ENCODE results near the gene AAGAB. TPM values are rescaled to one million over a fixed set of nuclear protein-coding genes. Genes with fewer than 3 reads are reported as not detected.

AAGAB gene
- total RNA-seq, 1 experiment from 2014 or later = 52.0 TPM

- TF ChIP-seq, protein P1, sequence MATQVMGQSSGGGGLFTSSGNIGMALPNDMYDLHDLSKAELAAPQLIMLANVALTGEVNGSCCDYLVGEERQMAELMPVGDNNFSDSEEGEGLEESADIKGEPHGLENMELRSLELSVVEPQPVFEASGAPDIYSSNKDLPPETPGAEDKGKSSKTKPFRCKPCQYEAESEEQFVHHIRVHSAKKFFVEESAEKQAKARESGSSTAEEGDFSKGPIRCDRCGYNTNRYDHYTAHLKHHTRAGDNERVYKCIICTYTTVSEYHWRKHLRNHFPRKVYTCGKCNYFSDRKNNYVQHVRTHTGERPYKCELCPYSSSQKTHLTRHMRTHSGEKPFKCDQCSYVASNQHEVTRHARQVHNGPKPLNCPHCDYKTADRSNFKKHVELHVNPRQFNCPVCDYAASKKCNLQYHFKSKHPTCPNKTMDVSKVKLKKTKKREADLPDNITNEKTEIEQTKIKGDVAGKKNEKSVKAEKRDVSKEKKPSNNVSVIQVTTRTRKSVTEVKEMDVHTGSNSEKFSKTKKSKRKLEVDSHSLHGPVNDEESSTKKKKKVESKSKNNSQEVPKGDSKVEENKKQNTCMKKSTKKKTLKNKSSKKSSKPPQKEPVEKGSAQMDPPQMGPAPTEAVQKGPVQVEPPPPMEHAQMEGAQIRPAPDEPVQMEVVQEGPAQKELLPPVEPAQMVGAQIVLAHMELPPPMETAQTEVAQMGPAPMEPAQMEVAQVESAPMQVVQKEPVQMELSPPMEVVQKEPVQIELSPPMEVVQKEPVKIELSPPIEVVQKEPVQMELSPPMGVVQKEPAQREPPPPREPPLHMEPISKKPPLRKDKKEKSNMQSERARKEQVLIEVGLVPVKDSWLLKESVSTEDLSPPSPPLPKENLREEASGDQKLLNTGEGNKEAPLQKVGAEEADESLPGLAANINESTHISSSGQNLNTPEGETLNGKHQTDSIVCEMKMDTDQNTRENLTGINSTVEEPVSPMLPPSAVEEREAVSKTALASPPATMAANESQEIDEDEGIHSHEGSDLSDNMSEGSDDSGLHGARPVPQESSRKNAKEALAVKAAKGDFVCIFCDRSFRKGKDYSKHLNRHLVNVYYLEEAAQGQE (IDR thresholded peaks at IDR 0.05; ENCODE audit: low read depth) = no peak
- no peak for TF ChIP-seq POLR2AphosphoS5 (IDR thresholded peaks at IDR 0.05; ENCODE audit: low read depth, low read length)
These were observed 57.6 kb downstream of the AAGAB start (continued) for GRCh38 chr15:67196672-67197363.

- Histone ChIP-seq H3K27ac (ENCODE audit: low read depth, low read length) (no peak overlapping the region), H3K4me3 (replicated peaks in 1 of 2; ENCODE audit: low read depth in 1 of 2, low read length in 2 of 2) (no peak overlapping the region), H3K9me3 (ENCODE audit: control insufficient read depth in 1 of 2, insufficient read depth in 1 of 2, low read depth in 1 of 2, low read length in 2 of 2) (no peaks in the 10 kb centered on the region), H3K79me2 (ENCODE audit: insufficient read depth, low read length) (no peaks in the 10 kb centered on the region), H3K27me3 (ENCODE audit: insufficient read depth, low read length) (no peaks in the 10 kb centered on the region), H3K4me2 (ENCODE audit: low read length) (no peak overlapping the region), H3K4me1 (ENCODE audit: control insufficient read depth in 1 of 2, insufficient read depth in 2 of 2, low read length in 2 of 2) (no peaks in the 10 kb centered on the region), H2AFZ (ENCODE audit: low read depth, low read length, poor library complexity, severe bottlenecking) (no peak overlapping the region), H3K9me2 (ENCODE audit: insufficient read depth) (no peaks in the 10 kb centered on the region), H4K20me1 (ENCODE audit: insufficient read depth) (no peaks in the 10 kb centered on the region), H3K36me3 (ENCODE audit: control insufficient read depth in 1 of 2, insufficient read depth in 2 of 2, low read length in 2 of 2) (peaks cover 8 to 22% of the 10 kb centered on the region in 2 experiments; a peak in 3 of 4 replicates), H3K9ac (ENCODE audit: low read length) (no peak overlapping the region)
- peak; percentile 22; the same call in 1 of the 2 replicates for ATAC-seq
- BruUV-seq (replicated peaks) = no TSS peak
- POLR2A ChIA-PET = no interaction called here
- intact Hi-C loops (cut with micrococcal nuclease) = no loop called here
- TF ChIP-seq JUND (IDR thresholded peaks at IDR 0.05) = no peak
- TF ChIP-seq SP1 (IDR thresholded peaks at IDR 0.05; ENCODE audit: low read depth) = no peak
- no peak for TF ChIP-seq MAX (IDR thresholded peaks at IDR 0.05)
- TF ChIP-seq ZFX (IDR thresholded peaks at IDR 0.05) = no peak
- TF ChIP-seq, protein P2, sequence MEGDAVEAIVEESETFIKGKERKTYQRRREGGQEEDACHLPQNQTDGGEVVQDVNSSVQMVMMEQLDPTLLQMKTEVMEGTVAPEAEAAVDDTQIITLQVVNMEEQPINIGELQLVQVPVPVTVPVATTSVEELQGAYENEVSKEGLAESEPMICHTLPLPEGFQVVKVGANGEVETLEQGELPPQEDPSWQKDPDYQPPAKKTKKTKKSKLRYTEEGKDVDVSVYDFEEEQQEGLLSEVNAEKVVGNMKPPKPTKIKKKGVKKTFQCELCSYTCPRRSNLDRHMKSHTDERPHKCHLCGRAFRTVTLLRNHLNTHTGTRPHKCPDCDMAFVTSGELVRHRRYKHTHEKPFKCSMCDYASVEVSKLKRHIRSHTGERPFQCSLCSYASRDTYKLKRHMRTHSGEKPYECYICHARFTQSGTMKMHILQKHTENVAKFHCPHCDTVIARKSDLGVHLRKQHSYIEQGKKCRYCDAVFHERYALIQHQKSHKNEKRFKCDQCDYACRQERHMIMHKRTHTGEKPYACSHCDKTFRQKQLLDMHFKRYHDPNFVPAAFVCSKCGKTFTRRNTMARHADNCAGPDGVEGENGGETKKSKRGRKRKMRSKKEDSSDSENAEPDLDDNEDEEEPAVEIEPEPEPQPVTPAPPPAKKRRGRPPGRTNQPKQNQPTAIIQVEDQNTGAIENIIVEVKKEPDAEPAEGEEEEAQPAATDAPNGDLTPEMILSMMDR (IDR thresholded peaks at IDR 0.05 in 2 of 3, conservative IDR thresholded peaks at IDR 0.05 in 1 of 3; ENCODE audit: borderline replicate concordance in 1 of 3, insufficient read depth in 1 of 3, low read depth in 2 of 3, low read length in 2 of 3) = no peak
- TF ChIP-seq POLR2AphosphoS5 (IDR thresholded peaks at IDR 0.05; ENCODE audit: low read depth, low read length) = peak; percentile 36
- TF ChIP-seq ELF1 (IDR thresholded peaks at IDR 0.05; ENCODE audit: borderline replicate concordance, low read depth) = no peak
- RAD21 ChIA-PET (ENCODE audit: low non-redundant PET in 1 of 2, low total read pairs in 2 of 2, uncharacterized antibody in 2 of 2, unreplicated experiment in 2 of 2) = no interaction called here
- CTCF ChIA-PET = interaction anchor here (1.3 kb wide), 1 partner anchor 250 kb away, joined by 3 read pairs; no protein-coding TSS in a partner anchor
- no peak for DNase-seq (ENCODE audit: low read depth, low spot score)
These were observed 58.2 kb downstream of the AAGAB start for GRCh38 chr15:67196222-67196621.

All from HCT116 (cell line).